G401 (cell line): Measurements from ENCODE around the gene SPEF1. TPM values are rescaled to one million over a fixed set of nuclear protein-coding genes. Genes with fewer than 3 reads are reported as not detected.

Experiments
- total RNA-seq: library from RNA; depleted of rRNA; stranded (reverse); fragments of >200 nt; shearing (Covaris generic); gene quantifications from 2 replicates; pipeline ENCODE4 v1.2.3, GENCODE V29; 2014; rRNA removed

Gene SPEF1
- total RNA-seq, 1 experiment from 2014 or later, result 2.4 TPM

Other genes with a start within 250 kb of the SPEF1 start
- not detected in 2 replicates for gene GFRA4, start 118.0 kb downstream of the SPEF1 start, total RNA-seq
- 1.4 TPM in 1 of 2 replicates, not detected in the other for gene ADAM33, start 99.4 kb downstream of the SPEF1 start, total RNA-seq
- gene SIGLEC1, start 68.8 kb downstream of the SPEF1 start, total RNA-seq, result not detected in 2 replicates
- gene HSPA12B, start 48.8 kb downstream of the SPEF1 start, total RNA-seq, result not detected in 2 replicates
- 95.8 and 107 TPM in 2 replicates for gene ADISSP, start 13.7 kb downstream of the SPEF1 start, total RNA-seq
- gene CENPB, start 5.3 kb upstream of the SPEF1 start, total RNA-seq, result 42.5 and 46.8 TPM in 2 replicates
- 7.2 and 14.9 TPM in 2 replicates for gene CDC25B, start 14.9 kb upstream of the SPEF1 start, total RNA-seq
- gene AP5S1, start 39.1 kb upstream of the SPEF1 start, total RNA-seq, result 9.8 and 17.8 TPM in 2 replicates
- gene MAVS, start 65.4 kb upstream of the SPEF1 start, total RNA-seq, result 14.1 and 16.3 TPM in 2 replicates
- 58.6 and 65.2 TPM in 2 replicates for gene PANK2, start 107.9 kb upstream of the SPEF1 start, total RNA-seq
- 1.3 and 2.0 TPM in 2 replicates for gene RNF24, start 234.1 kb upstream of the SPEF1 start, total RNA-seq